IMR-90 (cell line): ENCODE results near the gene CAV3. TPM values are rescaled to one million over a fixed set of nuclear protein-coding genes. Genes with fewer than 3 reads are reported as not detected.

Experiments
- ATAC-seq: fragments of 200-7000 bp; cut with Tn5 transposase; 2 replicates; pipeline ENCODE4 v1.9.1; 2020; ENCODE audit warnings: low read depth, mild to moderate bottlenecking, moderate library complexity
- BruUV-seq: library from RNA; stranded (reverse); fragments of 400-500 nt; replicated peaks from 2 replicates; lab custom pipeline; 2021; lab: Mats Ljungman, UMichigan
- CTCF ChIA-PET: fragments of 300-600 bp; formaldehyde crosslinking; extraction: SDS; loops from one replicate; lab custom pipeline; 2021; ENCODE audit warnings: antibody characterized with exemption; lab: Yijun Ruan, JAX
- POLR2A ChIA-PET: fragments of 300-600 bp; sonication (Branson Sonifier 250); formaldehyde crosslinking; loops from one replicate; lab custom pipeline; 2022; ENCODE audit warnings: antibody characterized with exemption; ENCODE audit not compliant: unreplicated experiment; lab: Charles Lee
- DNase-seq: peaks from one replicate; pipeline ENCODE4 v3.0.0; 2013
- H2AFZ ChIP-seq: replicated peaks from 2 replicates; pipeline ENCODE3; 2013; ENCODE audit warnings: low read length, mild to moderate bottlenecking; ENCODE audit not compliant: poor library complexity
- H2AK5ac ChIP-seq: 2 replicates; pipeline ENCODE4 v1.6.1; 2013; ENCODE audit warnings: low read depth, low read length, inconsistent platforms
- H2AK9ac ChIP-seq: replicated peaks from 2 replicates; pipeline ENCODE3; 2013; ENCODE audit warnings: mild to moderate bottlenecking, low read depth, low read length, moderate library complexity; ENCODE audit not compliant: poor library complexity
- H2BK120ac ChIP-seq: 2 replicates; pipeline ENCODE4 v1.6.1; 2013; ENCODE audit warnings: low read depth, low read length, inconsistent platforms
- H2BK15ac ChIP-seq: 3 replicates; pipeline ENCODE4 v1.6.1; 2013; ENCODE audit warnings: low read depth, low read length, inconsistent platforms
- H2BK20ac ChIP-seq: 2 replicates; pipeline ENCODE4 v1.6.1; 2013; ENCODE audit warnings: low read depth, mild to moderate bottlenecking, inconsistent platforms, low read length, moderate library complexity
- H2BK5ac ChIP-seq: 2 replicates; pipeline ENCODE4 v1.6.1; 2013; ENCODE audit warnings: mild to moderate bottlenecking, low read depth, low read length, inconsistent platforms; ENCODE audit not compliant: poor library complexity, severe bottlenecking
- H3K14ac ChIP-seq: replicated peaks from 2 replicates; pipeline ENCODE4 v1.6.1; 2013; ENCODE audit warnings: low read depth, low read length, inconsistent platforms
- H3K18ac ChIP-seq: 2 replicates; pipeline ENCODE4 v1.6.1; 2013; ENCODE audit warnings: low read depth, low read length, control low read depth
- H3K23ac ChIP-seq: 2 replicates; pipeline ENCODE4 v1.6.1; 2013; ENCODE audit warnings: low read depth, low read length, inconsistent platforms
- H3K27ac ChIP-seq: 2 replicates; pipeline ENCODE4 v1.5.1; 2013; ENCODE audit warnings: mild to moderate bottlenecking, control low read depth, low read length; ENCODE audit not compliant: insufficient read depth
- H3K27me3 ChIP-seq: 2 replicates; pipeline ENCODE4 v1.6.1; 2013; ENCODE audit warnings: low read length; ENCODE audit not compliant: control insufficient read depth, insufficient read depth
- H3K36me3 ChIP-seq: 2 replicates; pipeline ENCODE4 v1.6.1; 2013; ENCODE audit warnings: low read length, mixed read lengths; ENCODE audit not compliant: control insufficient read depth, insufficient read depth
- H3K4ac ChIP-seq: 2 replicates; pipeline ENCODE4 v1.6.1; 2013; ENCODE audit warnings: low read depth, low read length, inconsistent platforms
- H3K4me1 ChIP-seq: 2 replicates; pipeline ENCODE4 v1.6.1; 2013; ENCODE audit warnings: low read length, mixed read lengths; ENCODE audit not compliant: control insufficient read depth, insufficient read depth
- H3K4me2 ChIP-seq: 2 replicates; pipeline ENCODE4 v1.6.1; 2013; ENCODE audit warnings: low read depth, mild to moderate bottlenecking, control low read depth, low read length, moderate library complexity
- H3K4me3 ChIP-seq: 2 replicates; pipeline ENCODE4 v1.5.1; 2013; ENCODE audit warnings: low read depth, mild to moderate bottlenecking, control low read depth, low read length, moderate library complexity; ENCODE audit not compliant: insufficient read depth
- H3K56ac ChIP-seq: 2 replicates; pipeline ENCODE4 v1.6.1; 2013; ENCODE audit warnings: low read length, inconsistent platforms; ENCODE audit not compliant: insufficient read depth; ENCODE audit errors: extremely low read depth
- H3K79me1 ChIP-seq, 2 experiments: 2 replicates each; pipeline ENCODE4 v1.6.1; 2013; ENCODE audit warnings: low read length in 2 of 2, inconsistent platforms in 1 of 2, low read depth in 1 of 2
- H3K9ac ChIP-seq: 2 replicates; pipeline ENCODE4 v1.6.1; 2013; ENCODE audit warnings: low read depth, low read length, control low read depth
- H3K9me1 ChIP-seq: 2 replicates; pipeline ENCODE4 v1.6.1; 2013; ENCODE audit warnings: low read length, inconsistent platforms; ENCODE audit not compliant: insufficient read depth
- H3K9me3 ChIP-seq: 2 replicates; pipeline ENCODE4 v1.6.1; 2013; ENCODE audit warnings: low read length; ENCODE audit not compliant: control insufficient read depth, insufficient read depth
- H4K20me1 ChIP-seq: 2 replicates; pipeline ENCODE4 v1.6.1; 2013; ENCODE audit warnings: low read length, inconsistent platforms; ENCODE audit not compliant: insufficient read depth
- H4K5ac ChIP-seq: 2 replicates; pipeline ENCODE4 v1.6.1; 2013; ENCODE audit warnings: mild to moderate bottlenecking, low read depth, low read length, control low read depth
- H4K8ac ChIP-seq, 2 experiments: 2 replicates each; pipeline ENCODE4 v1.6.1; 2013; ENCODE audit warnings: low read depth in 2 of 2, low read length in 2 of 2, control low read depth in 1 of 2, inconsistent platforms in 1 of 2
- H4K91ac ChIP-seq: 2 replicates; pipeline ENCODE4 v1.6.1; 2013; ENCODE audit warnings: low read depth, low read length, inconsistent platforms; ENCODE audit not compliant: insufficient read depth
- BHLHE40 ChIP-seq: fragments of 150-350 bp; IDR thresholded peaks from 2 replicates; pipeline ENCODE4 v1.6.1; 2016; ENCODE audit warnings: mild to moderate bottlenecking, low read depth, low read length
- ELK1 ChIP-seq: fragments of 150-350 bp; IDR thresholded peaks from 2 replicates; pipeline ENCODE4 v1.6.1; 2016; ENCODE audit warnings: low read depth, mild to moderate bottlenecking, low read length, moderate library complexity, borderline replicate concordance
- MAFK ChIP-seq: IDR thresholded peaks from 2 replicates; pipeline ENCODE4 v1.6.1; 2012; ENCODE audit warnings: low read depth, low read length, improper control_type of control experiment
- MXI1 ChIP-seq: IDR thresholded peaks from 2 replicates; pipeline ENCODE4 v1.6.1; 2012; ENCODE audit warnings: low read depth, mild to moderate bottlenecking, low read length, moderate library complexity, borderline replicate concordance
- NFE2L2 ChIP-seq: fragments of 150-350 bp; IDR thresholded peaks from 2 replicates; pipeline ENCODE4 v1.6.1; 2016; ENCODE audit warnings: low read depth, mild to moderate bottlenecking, low read length
- SMC3 ChIP-seq: fragments of 150-350 bp; IDR thresholded peaks from 2 replicates; pipeline ENCODE4 v1.6.1; 2016; ENCODE audit warnings: low read depth, mild to moderate bottlenecking, antibody characterized with exemption, low read length, moderate library complexity
- WGBS, 2 experiments: methylation state at CpG; one replicate each; pipeline versions ENCODE4 v1.1.5 to v1.1.7; 2013; ENCODE audit warnings: missing lambda C conversion rate in 2 of 2; ENCODE audit not compliant: insufficient read length in 1 of 2; ENCODE audit errors: extremely low coverage in 2 of 2; 5-methylcytosine and 5-hydroxymethylcytosine counted together
- dilution Hi-C: fragments of 300-500 bp; cut with HindIII; formaldehyde crosslinking; loops from one replicate; pipeline ENCODE4 v1.14.3; 2018; ENCODE audit warnings: low sequenced_read_pairs; ENCODE audit not compliant: unreplicated experiment
- in situ Hi-C: fragments of 300-500 bp; cut with MboI; formaldehyde crosslinking; loops from 3 replicates; pipeline ENCODE4 v1.14.3; 2019; ENCODE audit warnings: low sequenced_read_pairs, inconsistent platforms, mixed read lengths
- intact Hi-C: fragments of 100-400 bp; cut with micrococcal nuclease; formaldehyde crosslinking; loops from 2 replicates; pipeline ENCODE4 v1.10.0; 2022
- polyA plus RNA-seq, 3 experiments: library from polyadenylated mRNA; depleted of rRNA; stranded (reverse); fragments of >200 nt; gene quantifications; 2 replicates each; pipeline ENCODE4 v1.2.3, GENCODE V29; 2012; ENCODE audit warnings: low replicate concordance in 1 of 3
- total RNA-seq: library from RNA; depleted of rRNA; stranded (reverse); fragments of >200 nt; gene quantifications from 2 replicates; pipeline ENCODE4 v1.2.3, GENCODE V29; 2012

The CAV3 gene
- total and polyA plus RNA-seq, 2 of the 4 experiments (the other 2 are of a cell fraction), result 0.17 to 0.36 TPM

GRCh38 chr3:8755097-8755496, 21.5 kb downstream of the CAV3 start:
- Histone ChIP-seq H3K9ac (no peak overlapping the region), H3K4me3 (no peak overlapping the region), H3K4ac (no peak overlapping the region), H3K14ac (no peak overlapping the region), H3K56ac (no peak overlapping the region), H3K27me3 (no peaks in the 10 kb centered on the region), H2BK5ac (no peak overlapping the region), H3K4me1 (no peaks in the 10 kb centered on the region), H2BK15ac (no peak overlapping the region), H2AK9ac (no peak overlapping the region), H3K18ac (no peak overlapping the region), H4K91ac (no peak overlapping the region), H2BK120ac (no peak overlapping the region), H2BK20ac (no peak overlapping the region), H3K23ac (no peak overlapping the region), H4K5ac (no peak overlapping the region), H4K20me1 (no peaks in the 10 kb centered on the region), H2AFZ (no peak overlapping the region), H3K79me1 (no peaks in the 10 kb centered on the region; a peak in 1 of 4 replicates), H3K36me3 (no peaks in the 10 kb centered on the region), H3K4me2 (no peak overlapping the region), H3K9me3 (no peaks in the 10 kb centered on the region), H3K27ac (no peak overlapping the region), H3K9me1 (no peaks in the 10 kb centered on the region), H2AK5ac (no peak overlapping the region), H4K8ac (no peak overlapping the region)
- no peak for DNase-seq
- no peak for TF ChIP-seq NFE2L2
- TF ChIP-seq SMC3, result no peak
- no peak for TF ChIP-seq MAFK
- no peak for TF ChIP-seq MXI1
- TF ChIP-seq ELK1, result no peak
- no peak for TF ChIP-seq BHLHE40
- dilution Hi-C loops (no loop called here), in situ Hi-C loops (loop anchor here (25.0 kb wide), 1 partner anchor 307 kb away; no protein-coding TSS in a partner anchor), intact Hi-C loops (no loop called here)
- ChIA-PET CTCF (interaction anchor here (0.7 to 1.3 kb wide), 3 partner anchors 11 to 27 kb away, joined by 3 read pairs; no protein-coding TSS in a partner anchor), POLR2A (no interaction called here)
- no peak for ATAC-seq
- WGBS, 2 experiments, result no CpG with 5 or more reads among the region's 3 CpGs
- no TSS peak for BruUV-seq
